ENCODE results near the gene CDYL2. TPM values are rescaled to one million over a fixed set of nuclear protein-coding genes. Genes with fewer than 3 reads are reported as not detected.
"Not testable (repeated sequence)": the region's sequence is repeated elsewhere in the genome, so short reads cannot be mapped to it uniquely, and the experiment has no call there.

CDYL2 gene
- total RNA-seq, 2 donors from 2014 or later = 4.8 TPM

DNA sequence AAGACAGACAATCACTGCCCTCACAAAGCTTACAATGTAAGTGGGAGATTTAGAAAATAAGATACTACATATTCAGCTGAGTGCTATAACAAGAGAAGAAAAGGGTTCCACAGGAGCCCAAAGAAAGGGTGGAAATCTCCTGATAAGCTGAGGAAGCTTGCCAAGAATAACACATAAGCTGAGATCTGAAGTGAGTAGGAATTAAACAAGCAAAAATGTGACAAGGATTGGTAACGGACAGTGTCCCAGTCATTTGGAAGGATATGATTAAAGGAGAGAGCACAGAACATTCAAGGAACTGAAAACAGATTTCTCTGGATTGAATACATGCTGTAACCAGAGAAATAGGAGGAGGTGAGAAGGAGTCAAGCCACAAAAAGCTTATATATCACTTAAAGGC is 13.0 kb downstream of the CDYL2 start:
- TF ChIP-seq, protein P1, sequence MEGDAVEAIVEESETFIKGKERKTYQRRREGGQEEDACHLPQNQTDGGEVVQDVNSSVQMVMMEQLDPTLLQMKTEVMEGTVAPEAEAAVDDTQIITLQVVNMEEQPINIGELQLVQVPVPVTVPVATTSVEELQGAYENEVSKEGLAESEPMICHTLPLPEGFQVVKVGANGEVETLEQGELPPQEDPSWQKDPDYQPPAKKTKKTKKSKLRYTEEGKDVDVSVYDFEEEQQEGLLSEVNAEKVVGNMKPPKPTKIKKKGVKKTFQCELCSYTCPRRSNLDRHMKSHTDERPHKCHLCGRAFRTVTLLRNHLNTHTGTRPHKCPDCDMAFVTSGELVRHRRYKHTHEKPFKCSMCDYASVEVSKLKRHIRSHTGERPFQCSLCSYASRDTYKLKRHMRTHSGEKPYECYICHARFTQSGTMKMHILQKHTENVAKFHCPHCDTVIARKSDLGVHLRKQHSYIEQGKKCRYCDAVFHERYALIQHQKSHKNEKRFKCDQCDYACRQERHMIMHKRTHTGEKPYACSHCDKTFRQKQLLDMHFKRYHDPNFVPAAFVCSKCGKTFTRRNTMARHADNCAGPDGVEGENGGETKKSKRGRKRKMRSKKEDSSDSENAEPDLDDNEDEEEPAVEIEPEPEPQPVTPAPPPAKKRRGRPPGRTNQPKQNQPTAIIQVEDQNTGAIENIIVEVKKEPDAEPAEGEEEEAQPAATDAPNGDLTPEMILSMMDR (IDR thresholded peaks at IDR 0.05) = no peak
- intact Hi-C loops (cut with DNase I) = no loop called here
- H3K4me1 ChIP-seq = no peaks in the 10 kb centered on the region
- H3K9me3 ChIP-seq = no peaks in the 10 kb centered on the region
- no peak overlapping the region for H3K27ac ChIP-seq
- H3K36me3 ChIP-seq = no peaks in the 10 kb centered on the region
- H3K4me3 ChIP-seq = no peak overlapping the region
- no peak overlapping the region for H3K9ac ChIP-seq (ENCODE audit: low read depth in 2 of 2, low read length in 2 of 2)
- H3K27me3 ChIP-seq = no peaks in the 10 kb centered on the region
- DNase-seq = no peak

- DNase-seq = no peak
These were observed 13.6 kb downstream of the CDYL2 start for GRCh38 chr16:80790751-80791150.

DNA sequence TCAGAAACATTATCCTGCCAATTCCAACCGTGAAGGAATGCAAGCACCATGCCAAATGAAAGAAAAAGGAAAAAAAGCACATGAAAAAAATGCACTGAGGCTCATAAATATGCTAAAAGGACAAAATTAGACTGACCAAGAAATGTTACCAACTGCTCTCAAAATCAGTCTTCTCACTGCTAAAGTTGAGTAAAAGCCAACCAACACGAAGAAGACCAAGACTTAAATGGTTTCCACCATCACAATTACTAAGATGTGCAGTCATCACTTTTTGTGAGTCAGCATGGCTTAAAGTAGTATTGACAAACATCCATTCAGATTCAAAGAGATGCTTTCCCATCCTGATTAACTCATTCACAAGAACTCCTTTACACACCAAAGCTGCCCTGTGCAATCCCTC is 16.4 kb downstream of the CDYL2 start:
- H3K36me3 ChIP-seq = no peaks in the 10 kb centered on the region
- no peak for DNase-seq
- no peaks in the 10 kb centered on the region for H3K4me1 ChIP-seq
- intact Hi-C loops (cut with DNase I) = no loop called here
- no peaks in the 10 kb centered on the region for H3K9me3 ChIP-seq
- H3K27me3 ChIP-seq = no peaks in the 10 kb centered on the region
- H3K27ac ChIP-seq = no peak overlapping the region
- no peak overlapping the region for H3K9ac ChIP-seq (ENCODE audit: low read depth in 2 of 2, low read length in 2 of 2)
- H3K4me3 ChIP-seq = no peak overlapping the region
- TF ChIP-seq, protein P1 (IDR thresholded peaks at IDR 0.05) = no peak

More at GRCh38 chr16:80790751-80791150, 13.6 kb downstream of the CDYL2 start:
- Histone ChIP-seq H3K4me3 (no peak overlapping the region), H3K4me1 (no peaks in the 10 kb centered on the region), H3K9ac (ENCODE audit: low read depth in 2 of 2, low read length in 2 of 2) (no peak overlapping the region), H3K27ac (no peak overlapping the region), H3K9me3 (no peaks in the 10 kb centered on the region), H3K27me3 (no peaks in the 10 kb centered on the region), H3K36me3 (no peaks in the 10 kb centered on the region)
- intact Hi-C loops (cut with DNase I) = no loop called here
- TF ChIP-seq, protein P1 (IDR thresholded peaks at IDR 0.05) = no peak

- intact Hi-C loops (cut with DNase I); H3K9ac ChIP-seq (ENCODE audit: low read depth in 2 of 2, low read length in 2 of 2); H3K27me3 ChIP-seq; H3K27ac ChIP-seq; H3K36me3 ChIP-seq; H3K9me3 ChIP-seq; H3K4me1 ChIP-seq; DNase-seq; H3K4me3 ChIP-seq: not testable (repeated sequence)
These were observed 17.8 kb downstream of the CDYL2 start for GRCh38 chr16:80786561-80786960.

- Histone ChIP-seq H3K36me3 (no peaks in the 10 kb centered on the region), H3K9ac (ENCODE audit: low read depth in 2 of 2, low read length in 2 of 2) (no peak overlapping the region), H3K27ac (no peak overlapping the region), H3K4me1 (no peaks in the 10 kb centered on the region), H3K27me3 (no peaks in the 10 kb centered on the region), H3K9me3 (no peaks in the 10 kb centered on the region), H3K4me3 (no peak overlapping the region)
- no peak for DNase-seq
- TF ChIP-seq, protein P1 (IDR thresholded peaks at IDR 0.05) = no peak
- intact Hi-C loops (cut with DNase I) = no loop called here
These were observed 19.4 kb downstream of the CDYL2 start for GRCh38 chr16:80784951-80785350.

DNA sequence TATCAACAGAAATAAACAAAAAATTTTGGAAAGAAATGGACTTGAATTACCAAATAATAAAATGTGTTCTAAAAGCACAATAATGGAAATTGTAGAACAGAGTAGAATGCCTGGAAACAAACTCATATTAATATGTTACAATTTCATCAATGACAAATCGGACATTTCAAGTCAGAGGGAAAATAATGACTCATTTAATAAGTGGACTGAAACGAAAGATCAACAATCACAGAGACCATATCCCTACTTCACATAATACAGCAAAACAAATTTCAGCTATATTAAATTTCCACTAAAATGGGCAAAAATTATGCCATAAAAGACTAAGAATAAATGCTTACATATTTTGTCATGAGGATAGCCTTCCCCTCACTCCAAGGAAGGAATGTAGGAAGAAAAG is 25.7 kb downstream of the CDYL2 start:
- Histone ChIP-seq H3K9me3 (no peaks in the 10 kb centered on the region), H3K27me3 (no peaks in the 10 kb centered on the region), H3K4me1 (no peaks in the 10 kb centered on the region), H3K9ac (ENCODE audit: low read depth in 2 of 2, low read length in 2 of 2) (no peak overlapping the region), H3K36me3 (no peaks in the 10 kb centered on the region), H3K27ac (no peak overlapping the region), H3K4me3 (no peak overlapping the region)
- intact Hi-C loops (cut with DNase I) = no loop called here
- DNase-seq = no peak
- TF ChIP-seq, protein P1 (IDR thresholded peaks at IDR 0.05) = no peak
